Neural cell (in vitro differentiated cells): Measurements from ENCODE around the gene CREBRF.

Source experiments
- EZH2 ChIP-seq: fragments of 200-600, 300-800 bp; shearing (Covaris generic), sonication (generic); IDR thresholded peaks from 2 replicates; pipeline ENCODE4 v1.6.1; 2014; ENCODE audit warnings: antibody characterized with exemption, low read length, borderline replicate concordance, mild to moderate bottlenecking; ENCODE audit not compliant: insufficient read depth, poor library complexity, severe bottlenecking
- POLR2AphosphoS5 ChIP-seq: IDR thresholded peaks from 2 replicates; pipeline ENCODE4 v1.6.1; 2012
- RAD21 ChIP-seq: fragments of 450-650 bp; conservative IDR thresholded peaks from 2 replicates; pipeline ENCODE4 v1.6.1; 2014; ENCODE audit warnings: antibody characterized with exemption, mild to moderate bottlenecking, moderate library complexity
- REST ChIP-seq: IDR thresholded peaks from 2 replicates; pipeline ENCODE4 v1.6.1; 2012; ENCODE audit warnings: borderline replicate concordance
- SMC3 ChIP-seq: fragments of 450-650 bp; conservative IDR thresholded peaks from 2 replicates; pipeline ENCODE4 v1.6.1; 2014; ENCODE audit warnings: antibody characterized with exemption, mild to moderate bottlenecking, moderate library complexity; ENCODE audit not compliant: poor library complexity
- TAF1 ChIP-seq: IDR thresholded peaks from 2 replicates; pipeline ENCODE4 v1.6.1; 2012; ENCODE audit warnings: low read depth
- TF ChIP-seq, protein P1 (sequence below): fragments of 450-650 bp; IDR thresholded peaks from 2 replicates; pipeline ENCODE4 v1.5.1; 2014; ENCODE audit warnings: antibody characterized with exemption, mild to moderate bottlenecking, moderate library complexity; ENCODE audit not compliant: poor library complexity, severe bottlenecking

- TF ChIP-seq EZH2 (no peak), TAF1 (no peak), REST (no peak), SMC3 (no peak), RAD21 (no peak), POLR2AphosphoS5 (no peak)
- TF ChIP-seq, protein P1, sequence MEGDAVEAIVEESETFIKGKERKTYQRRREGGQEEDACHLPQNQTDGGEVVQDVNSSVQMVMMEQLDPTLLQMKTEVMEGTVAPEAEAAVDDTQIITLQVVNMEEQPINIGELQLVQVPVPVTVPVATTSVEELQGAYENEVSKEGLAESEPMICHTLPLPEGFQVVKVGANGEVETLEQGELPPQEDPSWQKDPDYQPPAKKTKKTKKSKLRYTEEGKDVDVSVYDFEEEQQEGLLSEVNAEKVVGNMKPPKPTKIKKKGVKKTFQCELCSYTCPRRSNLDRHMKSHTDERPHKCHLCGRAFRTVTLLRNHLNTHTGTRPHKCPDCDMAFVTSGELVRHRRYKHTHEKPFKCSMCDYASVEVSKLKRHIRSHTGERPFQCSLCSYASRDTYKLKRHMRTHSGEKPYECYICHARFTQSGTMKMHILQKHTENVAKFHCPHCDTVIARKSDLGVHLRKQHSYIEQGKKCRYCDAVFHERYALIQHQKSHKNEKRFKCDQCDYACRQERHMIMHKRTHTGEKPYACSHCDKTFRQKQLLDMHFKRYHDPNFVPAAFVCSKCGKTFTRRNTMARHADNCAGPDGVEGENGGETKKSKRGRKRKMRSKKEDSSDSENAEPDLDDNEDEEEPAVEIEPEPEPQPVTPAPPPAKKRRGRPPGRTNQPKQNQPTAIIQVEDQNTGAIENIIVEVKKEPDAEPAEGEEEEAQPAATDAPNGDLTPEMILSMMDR = no peak
These were observed 3.1 kb upstream of the CREBRF start for GRCh38 chr5:173053041-173053440.
